Activated CD4-positive, CD25-positive, alpha-beta regulatory T cell (primary cell): ENCODE results near the gene SMC4.

Experiments
- DNase-seq, 4 experiments: peaks; one replicate each; lab custom pipeline; 2025; lab: John Stamatoyannopoulos, UW

The SMC4 gene

DNA sequence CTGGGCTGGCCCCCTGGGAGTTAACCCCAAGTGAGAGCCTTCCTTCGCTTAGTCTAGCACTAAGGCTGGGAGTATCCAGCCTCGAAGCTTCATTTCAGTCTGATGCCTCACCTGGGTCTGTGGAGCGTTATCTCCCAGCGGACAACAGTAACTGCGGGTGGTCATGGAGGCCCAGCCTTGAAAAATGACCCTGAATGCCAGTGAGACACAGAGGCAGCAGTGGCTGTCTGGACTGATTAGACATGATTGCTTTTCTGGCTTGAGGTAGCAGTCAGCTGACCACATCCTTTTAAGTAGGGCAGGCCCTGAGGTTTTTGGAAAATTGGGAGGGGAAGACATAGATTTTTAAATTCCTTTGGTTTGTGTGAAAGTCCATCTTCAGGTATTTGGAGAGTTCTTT, 78.3 kb downstream of the SMC4 start:
- no peak for DNase-seq

DNA sequence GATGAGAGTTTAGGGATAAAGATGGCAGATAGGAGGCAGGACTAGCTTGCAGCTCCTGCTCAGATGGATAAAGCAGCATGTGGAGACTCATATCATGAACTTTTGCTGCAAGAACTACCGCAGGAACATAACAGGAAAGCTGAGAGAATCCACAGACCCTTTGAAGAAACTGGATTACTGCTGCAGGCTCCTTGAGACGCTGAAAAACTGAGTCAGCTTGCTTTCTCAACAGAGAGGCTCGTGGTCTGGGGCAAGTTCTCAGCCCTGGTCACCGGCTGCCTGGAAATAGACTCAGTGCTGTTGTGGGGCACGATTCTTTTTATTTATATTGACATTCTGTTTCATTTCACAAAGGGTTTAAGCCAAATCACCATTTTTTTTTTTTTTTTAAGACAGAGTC, 78.9 kb downstream of the SMC4 start:
- DNase-seq: no peak

DNA sequence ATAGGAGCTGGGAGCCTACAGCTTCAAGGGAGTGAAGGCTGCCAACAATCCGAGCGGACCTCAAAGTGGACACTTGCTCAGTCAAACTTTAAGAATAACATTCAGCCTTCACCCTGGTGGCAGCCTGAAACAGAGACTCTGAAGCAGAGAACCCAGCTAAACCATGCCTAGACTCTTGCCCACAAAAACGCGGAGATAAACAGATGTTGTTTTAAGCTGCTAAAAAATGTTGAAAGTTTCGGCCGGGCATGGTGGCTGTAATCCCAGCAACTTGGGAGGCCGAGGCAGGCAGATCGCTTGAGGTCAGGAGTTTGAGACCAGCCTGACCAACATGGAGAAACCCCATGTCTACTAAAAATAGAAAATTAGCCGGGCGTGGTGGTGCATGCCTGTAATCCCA, 79.9 kb downstream of the SMC4 start:
- no peak for DNase-seq

DNA sequence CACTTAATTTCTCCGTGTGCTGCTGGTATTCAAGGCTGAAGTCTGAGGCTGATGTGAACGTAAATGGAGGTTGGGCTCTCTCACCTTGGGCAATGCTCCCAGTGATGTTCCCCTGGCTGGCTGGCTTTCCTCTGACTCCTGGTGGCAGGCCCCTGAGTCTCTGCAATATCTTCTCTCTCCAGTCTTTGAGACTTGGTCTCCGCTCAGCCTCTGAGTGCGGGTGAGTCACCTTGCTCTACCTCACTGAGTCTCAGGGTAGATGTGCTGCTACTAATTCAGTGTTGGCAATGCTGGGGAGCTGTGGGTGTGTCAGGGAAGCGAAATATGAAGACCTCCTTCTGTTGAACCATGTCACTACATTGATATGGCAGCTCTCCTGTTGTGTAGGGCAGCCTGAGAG, 81.5 kb downstream of the SMC4 start:
- DNase-seq: no peak

DNA sequence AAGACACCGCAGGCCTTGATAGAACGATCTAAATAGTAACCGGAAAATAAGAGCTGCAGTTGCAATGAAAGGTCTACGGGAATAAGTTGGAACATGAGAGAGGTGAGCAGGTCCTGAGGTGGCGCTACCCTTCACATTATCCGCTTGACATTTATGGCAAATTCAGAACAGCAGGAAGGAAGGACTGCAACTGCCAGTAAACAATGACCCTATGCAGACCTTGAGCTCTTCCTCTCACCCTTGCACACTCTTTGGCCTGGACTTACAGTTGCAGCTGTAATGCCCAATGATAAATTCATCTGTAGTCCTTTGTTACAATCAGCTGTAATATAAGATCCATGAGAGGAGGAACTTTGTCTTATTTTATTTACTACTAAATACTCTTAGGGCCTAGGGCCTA, 82.4 kb downstream of the SMC4 start:
- DNase-seq: no peak

DNA sequence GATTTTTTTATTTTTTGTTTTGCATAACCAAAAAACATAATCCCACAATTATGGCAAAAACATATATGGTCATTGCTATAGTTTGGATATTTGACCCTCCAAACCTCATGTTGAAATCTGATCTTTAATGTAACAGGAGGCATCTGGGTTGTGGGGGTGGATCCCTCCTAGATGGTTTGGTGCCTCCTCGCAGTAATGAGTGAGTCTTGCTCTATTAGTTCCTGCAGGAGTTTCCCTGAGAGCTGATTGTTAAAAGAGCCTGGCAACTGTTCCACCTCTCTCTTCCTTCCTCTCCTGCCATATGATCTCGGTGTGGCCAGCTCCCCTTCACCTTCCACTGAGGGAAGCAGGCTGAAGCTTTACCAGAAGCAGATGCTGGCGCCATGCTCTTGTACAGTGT, 83.3 kb downstream of the SMC4 start:
- no peak for DNase-seq
